GM21619 (cell line): Measurements from ENCODE around the gene ENAH.
"Not testable (repeated sequence)": the region's sequence is repeated elsewhere in the genome, so short reads cannot be mapped to it uniquely, and the experiment has no call there.

Source experiments
- ATAC-seq: cut with Tn5 transposase; IDR thresholded peaks from one replicate; pipeline ENCODE4 v1.9.1; 2021; ENCODE audit not compliant: unreplicated experiment

The ENAH gene

DNA sequence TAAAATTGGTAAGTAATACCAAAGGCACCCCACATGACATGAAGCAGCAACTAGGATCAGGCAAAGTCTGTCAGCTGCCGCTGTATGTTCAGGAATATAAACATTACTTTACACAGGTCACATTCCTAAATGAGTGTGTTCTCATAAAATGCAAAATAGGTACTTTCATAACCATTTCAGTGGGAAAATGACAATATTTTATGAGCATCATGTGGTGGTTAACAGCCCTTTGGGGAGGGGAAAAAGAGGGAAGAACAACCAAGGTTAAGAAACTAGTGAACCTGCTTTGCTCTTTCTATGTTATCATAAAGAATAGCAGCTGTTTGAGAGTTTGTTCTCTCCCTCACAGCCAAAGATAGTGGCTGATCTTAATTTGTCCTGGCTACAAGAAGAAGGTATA lies 119.7 kb downstream of the ENAH start:
- ATAC-seq, result no peak

DNA sequence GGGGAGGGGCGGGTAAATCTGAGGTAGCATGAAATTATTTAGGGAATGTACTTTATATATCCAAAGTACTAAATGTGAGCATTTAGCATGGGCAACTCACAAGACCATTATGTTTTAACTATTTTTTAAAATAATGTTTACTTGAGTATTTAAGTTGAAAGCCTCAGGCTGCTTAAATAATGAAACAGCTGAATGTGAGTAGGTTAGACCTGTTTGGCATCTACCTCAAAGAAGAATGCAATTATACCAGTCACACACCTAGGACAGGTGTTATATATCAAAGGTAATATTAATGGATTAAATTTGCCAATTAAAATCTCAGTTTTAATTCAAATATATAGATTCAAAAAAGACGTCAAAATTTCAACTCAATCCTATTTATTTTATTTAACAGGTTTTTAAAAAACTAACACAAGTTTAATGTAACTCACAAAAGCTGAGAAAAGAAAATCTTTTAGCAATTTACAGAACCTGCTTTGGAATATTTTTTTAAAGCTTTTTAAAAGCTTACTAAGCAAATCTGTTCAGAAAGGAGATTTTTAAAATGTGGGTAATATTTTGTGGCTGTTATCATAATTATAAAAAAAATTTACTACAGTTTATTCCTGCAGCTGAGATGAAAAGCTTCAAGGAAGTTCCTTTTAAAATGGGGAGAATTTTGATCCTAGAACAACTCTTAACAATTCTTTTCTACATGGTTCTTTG lies 120.5 kb downstream of the ENAH start:
- no peak for ATAC-seq

DNA sequence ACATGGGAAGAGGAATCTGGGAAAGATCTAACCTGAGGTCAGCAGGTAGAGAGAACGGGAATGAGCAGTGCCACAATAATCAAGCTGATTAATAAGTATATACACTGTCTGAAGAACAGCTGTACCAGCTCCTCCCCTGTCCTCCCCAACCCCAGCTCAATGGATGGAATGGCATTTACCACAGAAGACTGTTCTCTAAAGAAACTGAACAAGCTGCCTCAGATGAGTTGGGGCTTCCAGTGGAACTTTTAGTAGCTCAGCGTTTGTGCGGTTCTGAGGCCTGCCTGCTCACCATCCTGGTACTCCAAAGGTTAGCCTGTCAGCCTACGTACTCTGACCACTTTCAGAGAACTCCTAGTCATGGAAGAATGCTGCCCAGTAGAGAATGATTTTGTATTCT lies 123.2 kb downstream of the ENAH start:
- ATAC-seq, result no peak

- ATAC-seq, result no peak
Measured at GRCh38 chr1:225527575-225527974, 125.3 kb downstream of the ENAH start.

GRCh38 chr1:225526878-225527277 lies 126.0 kb downstream of the ENAH start:
- no peak for ATAC-seq

- ATAC-seq, result no peak
Measured at GRCh38 chr1:225525377-225525776, 127.5 kb downstream of the ENAH start.

DNA sequence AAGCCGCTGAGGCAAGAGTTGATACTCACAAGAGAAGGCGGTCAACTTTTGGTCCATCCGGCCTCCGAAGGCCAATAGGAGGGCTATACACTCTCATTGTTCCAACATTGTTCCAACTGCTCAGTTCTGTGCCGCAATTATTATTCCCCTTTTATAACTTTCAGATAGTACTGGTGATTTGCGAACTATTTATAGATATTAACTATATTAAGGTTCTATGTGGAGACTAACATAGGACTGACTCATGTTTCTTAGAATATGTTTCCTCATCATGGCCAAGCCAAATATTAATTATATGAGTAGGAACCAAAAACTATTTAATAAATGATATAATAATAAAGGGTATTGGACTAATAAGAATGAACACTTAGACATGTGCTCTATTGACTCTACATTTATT lies 128.4 kb downstream of the ENAH start:
- ATAC-seq, result no peak

GRCh38 chr1:225523263-225523950 lies 129.5 kb downstream of the ENAH start:
- ATAC-seq, result no peak

DNA sequence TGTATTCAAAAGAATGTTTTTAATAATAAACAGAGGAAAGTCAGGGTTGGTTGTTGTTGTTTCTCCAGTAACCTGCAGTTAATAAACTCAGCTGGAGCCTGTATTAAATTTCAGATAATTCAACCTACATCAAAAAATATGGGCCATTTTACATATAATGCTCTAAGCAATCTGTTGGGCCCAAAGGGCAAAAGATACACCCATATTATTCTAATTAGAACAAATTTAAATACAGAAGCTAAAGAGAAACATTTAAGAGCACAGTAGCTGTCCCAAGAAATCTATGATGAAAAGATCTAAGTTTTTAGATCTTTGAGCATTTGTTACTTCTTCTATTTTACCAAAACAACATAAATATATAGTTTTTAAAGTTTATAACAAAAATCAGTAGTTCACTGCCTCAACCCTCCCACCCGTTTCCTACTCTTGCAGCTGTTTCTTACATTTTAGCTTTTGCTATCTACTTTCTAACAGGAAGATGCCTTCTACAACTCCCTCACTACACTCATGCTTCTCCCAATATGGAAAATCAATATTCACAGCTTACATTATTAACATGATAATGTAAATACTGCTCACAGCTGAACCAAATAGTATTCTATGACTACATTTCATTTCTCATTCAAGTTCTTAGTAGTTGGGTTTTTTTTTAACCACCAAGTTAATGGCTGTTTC lies 130.2 kb downstream of the ENAH start:
- ATAC-seq, result no peak

DNA sequence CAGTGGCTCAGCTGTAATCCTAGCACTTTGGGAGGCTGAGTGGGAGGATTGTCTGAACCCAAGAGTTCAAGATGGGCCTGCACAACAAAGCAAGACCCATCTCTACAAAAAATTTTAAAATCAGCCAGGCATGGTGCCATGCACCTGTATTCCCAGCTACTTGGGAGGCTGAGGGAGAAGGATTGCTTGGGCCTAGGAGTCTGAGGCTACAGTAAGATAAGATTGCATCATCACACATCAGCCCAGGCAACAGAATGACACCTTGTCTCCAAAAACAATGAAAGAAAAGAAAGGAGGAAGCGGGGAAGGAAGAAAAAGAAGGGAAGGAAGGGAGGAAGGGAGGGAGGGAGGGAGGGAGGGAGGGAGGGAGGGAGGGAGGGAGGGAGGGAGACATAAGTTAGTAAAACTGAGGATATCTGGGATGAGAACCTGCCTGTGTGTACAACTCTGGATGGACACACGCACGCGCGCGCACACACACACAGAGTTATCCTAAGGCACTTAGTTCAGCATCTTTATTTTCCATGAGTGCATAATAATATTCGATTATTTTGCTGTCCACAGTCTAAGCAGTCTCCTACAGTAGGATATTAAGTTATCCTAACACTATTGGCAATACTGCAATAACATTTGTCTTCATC lies 132.2 kb downstream of the ENAH start:
- ATAC-seq, result no peak

DNA sequence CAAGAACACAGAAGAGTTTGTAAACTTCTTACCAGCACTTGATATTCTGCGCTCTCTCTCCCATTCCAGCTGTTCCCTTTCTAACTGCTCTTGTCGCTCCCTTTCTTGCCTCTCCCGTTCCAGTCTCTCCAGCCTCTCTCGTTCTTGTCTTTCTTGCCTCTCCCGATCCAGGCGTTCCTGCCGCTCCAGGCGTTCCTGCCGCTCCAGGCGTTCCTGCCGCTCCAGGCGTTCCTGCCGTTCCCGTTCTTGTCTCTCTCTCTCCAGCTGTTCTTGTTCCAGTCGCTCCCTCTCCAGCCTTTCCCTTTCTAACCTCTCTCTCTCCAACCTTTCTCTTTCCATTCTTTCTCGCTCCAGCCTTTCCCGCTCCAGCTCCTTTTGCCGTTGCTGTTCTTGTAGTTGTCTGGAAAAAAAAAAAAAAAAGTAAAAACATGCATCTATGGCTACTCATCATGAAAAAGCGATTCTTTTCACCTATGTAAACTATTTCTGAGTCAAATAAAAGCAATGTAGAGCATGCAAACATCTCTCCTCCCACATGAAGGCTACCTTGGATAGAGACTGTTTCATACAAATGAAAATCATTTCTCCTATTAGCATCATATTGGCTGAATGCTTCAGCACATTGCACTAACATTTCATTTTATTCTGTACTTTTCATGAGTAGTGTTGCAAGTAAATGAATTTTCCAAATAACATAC lies 133.6 kb downstream of the ENAH start:
- no peak for ATAC-seq

- ATAC-seq, result no peak
Measured at GRCh38 chr1:225517697-225518096, 135.2 kb downstream of the ENAH start.

DNA sequence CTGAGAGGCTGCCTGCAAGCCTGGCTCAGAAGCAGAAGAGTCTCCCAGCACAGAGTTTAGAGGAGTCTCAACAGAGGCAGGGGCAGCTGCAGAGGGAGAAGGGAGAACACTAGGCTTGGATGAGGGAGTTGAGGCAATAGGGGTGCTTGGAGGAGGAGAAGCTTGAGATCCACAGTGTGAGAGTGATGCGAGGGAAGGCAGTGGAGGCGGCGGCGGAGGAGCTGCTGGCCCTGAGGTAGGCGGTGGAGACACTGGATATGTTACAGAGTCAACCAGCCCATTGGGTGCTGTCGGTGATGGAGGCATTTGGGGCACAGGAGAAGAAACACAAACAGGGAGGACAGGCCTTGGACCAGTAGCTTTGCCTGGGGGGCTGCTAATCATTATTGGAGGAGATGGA lies 135.7 kb downstream of the ENAH start:
- no peak for ATAC-seq

DNA sequence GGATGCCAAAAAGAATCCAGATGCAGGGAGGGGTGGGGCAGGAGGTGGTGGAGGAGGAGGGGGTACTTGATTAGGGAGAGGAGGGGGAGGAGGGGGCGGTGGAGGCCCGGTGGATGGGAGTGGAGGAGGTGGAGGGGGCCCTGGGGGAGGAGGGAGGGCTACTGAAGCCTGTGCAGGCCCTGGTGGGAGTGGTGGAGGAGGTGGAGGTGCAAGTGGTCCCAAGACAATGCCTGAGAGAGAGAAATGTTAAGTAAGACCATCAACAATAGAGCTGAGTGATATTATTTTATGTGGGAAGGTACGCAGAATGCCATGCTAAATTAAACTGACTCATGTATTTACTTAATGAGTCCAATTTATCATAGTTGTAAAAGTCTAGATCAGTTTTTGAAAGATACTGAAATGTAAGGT lies 138.2 kb downstream of the ENAH start:
- no peak for ATAC-seq

DNA sequence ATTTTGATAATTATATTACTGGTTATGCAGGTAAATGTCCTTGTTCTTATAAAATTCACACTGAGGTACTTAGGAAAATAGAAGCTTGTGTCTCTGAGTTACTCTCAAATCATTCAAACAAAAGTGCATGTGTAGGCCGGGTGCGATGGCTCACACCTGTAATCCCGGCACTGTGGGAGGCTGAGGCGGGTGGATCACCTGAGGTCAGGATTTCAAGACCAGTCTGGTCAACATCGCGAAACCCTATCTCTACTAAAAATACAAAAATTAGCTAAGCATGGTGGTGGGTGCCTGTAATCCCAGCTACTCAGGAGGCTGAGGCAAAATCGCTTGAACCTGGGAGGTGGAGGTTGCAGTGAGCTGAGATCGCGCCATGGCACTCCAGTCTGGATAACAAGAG lies 139.3 kb downstream of the ENAH start:
- not testable (repeated sequence) for ATAC-seq

DNA sequence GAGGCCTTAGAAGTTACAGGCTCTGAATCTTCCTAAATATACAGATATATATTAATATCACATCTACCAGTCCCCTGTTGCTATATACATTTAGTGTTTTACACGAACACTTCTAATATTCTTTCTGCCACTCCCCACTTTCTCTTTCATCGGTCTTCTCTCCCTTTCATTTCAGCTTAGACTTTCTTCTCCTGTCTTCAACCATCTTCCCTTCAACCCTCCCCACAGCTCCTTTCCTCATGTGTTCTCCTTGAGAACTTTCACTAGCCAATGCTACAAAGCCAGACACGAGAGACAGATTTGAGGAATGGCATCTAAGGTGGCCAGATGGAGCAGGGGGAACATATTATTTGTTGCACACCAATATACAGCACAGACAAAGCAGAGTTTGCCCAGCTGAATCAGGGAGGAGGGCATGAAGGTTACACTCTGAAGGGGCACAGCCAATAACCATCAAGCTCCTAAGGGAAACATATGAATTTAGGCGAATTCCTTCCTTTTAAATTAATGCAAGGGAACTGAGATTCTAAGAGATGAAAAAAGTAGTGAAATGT lies 141.0 kb downstream of the ENAH start:
- ATAC-seq, result no peak

- not testable (repeated sequence) for ATAC-seq
Measured at GRCh38 chr1:225510740-225511139, 142.2 kb downstream of the ENAH start.

- ATAC-seq, result no peak
Measured at GRCh38 chr1:225509770-225510169, 143.2 kb downstream of the ENAH start.

DNA sequence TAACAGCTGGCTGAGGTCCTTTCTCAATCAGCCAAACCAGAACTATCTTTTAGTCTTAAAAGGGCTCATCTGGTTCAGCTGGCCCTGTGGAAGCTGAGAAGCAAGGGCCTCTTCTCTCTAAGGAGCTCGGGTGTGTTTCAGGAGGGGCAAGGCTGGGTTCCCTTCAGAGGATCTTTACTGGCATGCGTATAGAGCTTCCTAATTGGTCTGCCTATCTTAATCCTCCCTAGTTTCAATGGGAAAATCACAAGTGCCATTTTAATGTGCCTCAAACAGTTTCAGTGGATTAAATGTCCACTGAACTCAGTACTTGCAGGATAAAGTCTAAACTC lies 143.6 kb downstream of the ENAH start:
- ATAC-seq, result no peak

- ATAC-seq, result no peak
Measured at GRCh38 chr1:225508538-225509375, 144.2 kb downstream of the ENAH start.
